ENCODE data around the gene HGFAC.

GRCh38 chr4:3483471-3483921 lies 41.7 kb downstream of the HGFAC start:
- TF ChIP-seq RAD21 (IDR thresholded peaks at IDR 0.05; ENCODE audit: low read length) (no peak), SIN3A (IDR thresholded peaks at IDR 0.05; ENCODE audit: borderline replicate concordance, low read depth, low read length) (no peak)
